ENCODE measurements around the gene RABGAP1L. TPM values are rescaled to one million over a fixed set of nuclear protein-coding genes. Genes with fewer than 3 reads are reported as not detected.

Gene RABGAP1L
- total RNA-seq, 1 donor from 2014 or later, result 48.8 TPM

DNA sequence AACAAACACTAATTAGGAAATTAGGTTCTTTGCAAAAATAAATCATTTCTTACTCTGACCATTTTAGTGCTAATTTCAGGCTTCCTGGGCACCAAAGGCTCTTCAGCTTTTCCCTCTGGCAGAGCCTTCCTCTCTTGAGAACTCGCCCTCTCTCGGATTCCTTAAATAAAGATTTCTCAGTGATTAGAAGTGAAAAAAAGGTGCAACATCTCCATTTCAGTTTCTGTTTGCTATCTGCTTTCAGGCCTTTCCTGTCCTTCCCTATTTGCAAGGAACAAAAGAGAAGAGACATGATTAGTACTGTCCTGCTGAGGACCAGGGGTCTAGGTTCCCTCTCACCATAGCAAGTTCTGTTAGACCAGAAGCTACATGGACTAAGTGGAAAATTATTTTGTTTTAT, 812.6 kb downstream of the RABGAP1L start:
- intact Hi-C loops (cut with micrococcal nuclease), result no loop called here

DNA sequence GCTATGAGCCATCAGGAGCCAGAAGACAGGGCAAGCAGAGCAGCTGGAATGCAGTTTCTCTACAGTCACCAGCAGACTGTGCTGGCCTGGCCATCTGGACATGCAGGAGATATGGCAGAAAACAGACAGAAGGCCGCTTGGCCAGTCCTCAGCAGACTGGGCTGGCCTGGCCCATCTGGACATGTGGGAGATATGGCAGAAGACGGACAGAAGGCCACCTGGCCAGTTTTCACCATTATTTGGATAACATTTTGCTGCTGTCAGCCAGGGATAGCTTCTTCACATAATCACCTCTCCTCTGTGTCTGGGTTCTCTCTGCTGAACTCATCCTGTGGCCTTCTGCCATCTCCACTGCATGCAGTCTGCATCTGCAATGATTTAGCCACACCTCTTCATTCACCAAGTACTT, 815.4 kb downstream of the RABGAP1L start:
- intact Hi-C loops (cut with micrococcal nuclease), result no loop called here

DNA sequence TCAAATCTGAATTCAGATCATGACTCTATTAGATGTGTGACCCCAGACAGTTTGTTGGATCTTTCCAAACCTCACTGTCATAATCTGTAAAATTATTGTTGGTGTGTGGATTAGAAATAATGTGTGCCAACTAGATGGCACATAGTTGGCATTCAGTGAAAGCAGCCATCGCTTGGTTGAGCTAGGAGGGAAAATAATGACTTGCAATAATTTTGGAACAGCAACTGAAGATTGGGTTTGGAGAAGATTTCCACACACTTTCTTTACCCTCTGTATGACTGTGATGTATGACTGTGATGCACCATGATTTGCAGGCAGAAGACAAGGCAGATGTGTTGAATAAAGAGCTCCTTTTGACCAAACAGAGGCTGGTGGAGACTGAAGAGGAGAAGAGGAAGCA, 816.4 kb downstream of the RABGAP1L start:
- intact Hi-C loops (cut with micrococcal nuclease), result no loop called here

DNA sequence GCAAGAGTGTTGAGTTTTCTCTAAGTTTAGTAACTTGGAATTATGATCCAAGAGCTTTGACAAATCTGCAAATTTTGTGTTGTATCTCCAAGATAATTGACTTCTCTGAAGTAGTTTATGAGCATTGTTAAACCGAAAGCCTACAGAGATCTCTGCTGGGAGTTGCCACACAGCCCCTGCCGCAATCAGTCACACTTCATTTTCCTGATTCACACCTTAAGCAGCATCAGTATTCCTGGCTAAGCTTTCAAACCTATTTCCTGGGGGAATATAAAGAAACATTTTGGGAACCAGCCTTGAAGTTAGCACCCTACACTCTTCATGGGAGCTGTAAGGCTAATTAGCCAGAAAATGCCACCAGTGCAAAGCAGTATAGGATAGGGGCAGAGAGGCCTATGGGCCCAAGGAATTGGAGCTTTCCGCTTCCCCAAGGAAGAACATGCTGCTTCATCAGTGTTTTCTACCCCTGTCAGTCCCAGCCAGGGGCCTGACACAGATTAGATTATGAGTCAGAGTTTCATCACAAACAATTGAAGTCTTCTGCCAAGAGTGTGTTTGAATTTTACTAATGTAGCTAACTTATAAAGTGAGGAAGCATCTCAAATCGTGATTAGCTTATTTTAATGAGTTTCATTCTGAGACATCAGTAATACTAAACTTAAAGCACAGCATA, 817.3 kb downstream of the RABGAP1L start:
- intact Hi-C loops (cut with micrococcal nuclease), result no loop called here

DNA sequence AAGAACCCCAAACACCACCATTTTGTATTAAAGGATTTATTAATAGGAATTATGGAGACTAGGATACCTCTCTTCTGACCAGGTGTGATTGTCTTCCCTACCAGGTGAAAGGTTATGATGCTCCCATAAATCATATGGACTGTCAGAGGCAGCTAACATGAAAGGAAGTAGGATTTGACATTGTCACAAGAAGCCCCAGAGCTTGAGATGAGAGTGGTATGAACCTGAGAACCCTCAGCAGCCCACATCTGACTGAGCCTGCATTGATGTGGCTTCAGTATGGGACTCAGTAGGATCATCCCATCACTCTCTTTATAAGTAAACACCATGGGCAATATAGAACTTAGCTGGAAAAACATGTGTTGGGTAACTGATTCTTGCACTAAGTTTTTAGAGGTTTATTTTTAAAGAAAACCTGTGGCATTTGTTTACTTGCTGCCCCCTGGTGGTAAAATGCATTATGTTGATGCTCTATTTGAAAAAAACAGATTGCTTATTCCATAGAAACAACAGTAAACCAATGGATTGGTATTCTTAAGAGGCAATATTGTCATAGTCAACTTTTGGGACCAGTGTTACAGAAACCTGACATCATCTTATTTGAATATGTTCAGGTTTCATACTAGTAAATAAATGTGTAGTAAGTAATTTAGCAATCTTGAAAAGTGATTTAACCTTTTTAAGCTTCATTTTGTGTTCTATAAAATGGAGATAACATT, 823.8 kb downstream of the RABGAP1L start:
- intact Hi-C loops (cut with micrococcal nuclease), result loop anchor here (1.0 to 5.0 kb wide), 3 partner anchors 18 to 213 kb away; no protein-coding TSS in a partner anchor

DNA sequence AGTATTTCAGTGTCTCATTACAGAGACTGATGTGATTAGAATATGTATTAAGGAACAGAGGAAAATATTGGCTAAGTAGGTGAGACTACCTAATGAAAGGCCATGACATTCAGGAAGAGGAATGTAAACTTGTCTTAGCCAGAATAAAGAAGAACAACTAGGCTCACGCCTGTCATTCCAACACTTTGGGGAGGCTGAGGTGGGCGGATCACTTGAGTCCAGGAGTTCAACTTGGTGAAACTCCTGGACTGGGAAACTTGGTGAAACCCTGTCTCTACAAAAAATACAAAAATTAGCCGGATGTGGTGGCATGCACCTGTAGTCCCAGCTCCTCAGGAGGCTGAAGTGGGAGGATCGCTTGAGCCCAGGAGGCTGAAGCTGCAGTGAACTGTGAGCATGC, 825.6 kb downstream of the RABGAP1L start:
- intact Hi-C loops (cut with micrococcal nuclease), result loop anchor here (5.0 kb wide), 1 partner anchor 103 kb away; no protein-coding TSS in a partner anchor

DNA sequence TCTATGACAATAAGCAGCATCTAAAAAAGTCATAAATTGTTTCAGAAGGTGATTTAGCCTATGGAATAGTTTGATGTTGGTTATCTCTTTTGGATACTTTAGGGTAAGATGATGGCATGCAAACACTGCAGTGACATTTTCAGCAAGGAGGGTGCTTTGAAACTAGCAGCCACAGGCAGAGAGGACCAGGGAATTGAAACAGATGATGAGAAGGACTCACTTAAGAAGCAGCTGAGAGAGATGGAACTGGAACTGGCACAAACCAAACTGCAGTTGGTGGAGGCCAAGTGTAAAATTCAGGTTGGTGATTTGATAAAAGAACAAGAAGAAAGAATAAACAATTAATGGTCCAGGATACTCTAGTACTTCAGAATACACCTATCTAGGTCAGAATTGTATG, 829.2 kb downstream of the RABGAP1L start:
- intact Hi-C loops (cut with micrococcal nuclease), result no loop called here

DNA sequence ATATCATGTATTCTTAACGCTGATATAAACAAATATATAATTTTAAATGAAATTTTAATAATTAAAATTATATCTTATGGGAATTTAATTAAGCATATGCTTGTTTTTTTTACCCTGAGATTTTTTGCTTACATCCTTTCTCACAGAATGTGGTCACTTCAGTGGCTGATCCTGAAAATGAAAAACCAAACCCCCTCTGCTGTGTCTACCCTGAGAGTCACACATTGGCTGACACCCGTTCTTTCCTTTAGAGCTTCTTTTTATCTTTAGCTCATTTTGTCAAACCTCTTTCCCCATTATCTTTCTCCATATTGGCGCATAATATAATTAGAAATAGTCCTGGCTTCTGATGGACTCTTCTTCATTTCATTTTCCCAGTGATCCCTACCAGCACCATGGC, 829.7 kb downstream of the RABGAP1L start:
- intact Hi-C loops (cut with micrococcal nuclease), result no loop called here

DNA sequence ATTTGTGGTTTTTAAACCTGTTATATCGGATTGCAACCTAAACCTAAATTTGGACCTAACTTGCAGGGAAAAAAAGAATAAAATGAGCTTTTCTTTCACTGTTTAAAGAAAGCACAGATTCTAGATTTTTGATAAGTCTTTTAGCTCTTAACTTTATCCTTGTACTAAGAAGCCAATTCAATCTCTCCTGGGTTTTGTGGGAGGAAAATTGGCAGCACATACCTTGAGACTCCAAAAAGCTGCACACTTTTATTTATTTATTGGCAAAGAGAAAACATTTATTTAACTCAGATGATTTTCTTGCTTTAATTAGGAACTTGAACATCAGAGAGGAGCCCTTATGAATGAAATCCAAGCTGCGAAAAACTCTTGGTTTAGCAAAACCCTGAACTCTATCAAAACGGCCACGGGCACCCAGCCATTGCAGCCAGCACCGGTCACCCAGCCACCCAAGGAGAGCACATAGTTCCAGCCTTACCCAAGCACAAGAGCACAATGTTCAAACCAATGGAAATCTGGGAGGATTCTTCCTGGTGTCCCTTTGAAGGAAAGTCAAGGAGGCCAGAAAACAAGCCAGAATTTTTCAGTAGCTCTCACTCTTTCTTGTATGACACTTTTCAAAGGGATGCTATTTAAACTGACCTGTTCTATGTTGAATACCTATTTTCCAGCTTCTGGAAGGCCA, 830.4 kb downstream of the RABGAP1L start:
- intact Hi-C loops (cut with micrococcal nuclease), result loop anchor here (1.0 kb wide), 1 partner anchor 10 kb away; the partner anchor contains the start of gene CACYBP

DNA sequence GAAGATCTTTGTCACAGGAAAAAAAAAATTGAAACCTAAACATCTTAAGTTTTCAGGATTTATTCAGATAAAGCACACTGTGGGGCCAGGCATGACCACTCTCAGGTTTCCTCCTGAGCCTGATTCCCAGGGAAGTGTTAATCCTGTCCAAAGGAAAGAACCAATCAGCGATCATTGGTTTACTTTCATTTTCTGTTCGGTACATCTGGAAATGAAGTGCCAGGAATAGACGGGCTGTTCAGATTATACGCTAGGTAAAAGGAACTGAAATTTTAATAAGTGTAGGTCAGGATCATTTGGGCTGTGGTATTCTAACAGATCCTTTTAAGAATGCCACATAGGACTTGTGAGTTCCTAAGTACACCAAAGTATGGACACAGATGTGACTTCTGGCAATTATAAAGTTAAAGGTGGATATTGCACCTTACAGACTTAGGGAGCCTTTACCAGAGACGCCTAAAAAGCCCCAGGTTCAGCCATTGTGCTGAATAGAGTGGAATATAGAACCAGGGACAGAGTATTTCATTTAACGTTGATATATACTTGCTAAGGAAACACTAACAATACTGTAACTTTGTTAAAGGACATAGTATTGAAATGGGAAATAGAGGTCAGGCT, 831.2 kb downstream of the RABGAP1L start:
- intact Hi-C loops (cut with micrococcal nuclease), result loop anchor here (1.0 kb wide), 1 partner anchor 9 kb away; the partner anchor contains the start of gene CACYBP

DNA sequence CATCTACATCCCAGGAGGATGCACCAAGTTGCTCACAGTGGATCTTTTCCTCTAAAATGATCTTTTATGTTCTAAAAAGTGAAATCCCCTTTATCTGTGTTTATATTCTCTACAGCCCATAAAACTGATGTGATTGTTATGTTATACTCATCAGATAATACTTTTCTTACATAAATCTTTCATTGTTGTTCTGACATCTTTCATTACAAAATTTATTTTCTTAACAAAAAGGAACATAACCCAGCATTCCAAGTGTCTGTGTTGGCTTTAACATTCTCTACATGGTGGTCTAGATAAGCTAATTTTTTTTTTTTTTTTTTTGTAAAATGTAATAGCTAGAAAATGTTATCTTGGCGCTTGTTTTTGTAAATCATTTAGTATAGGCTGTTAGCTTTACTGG, 832.2 kb downstream of the RABGAP1L start:
- intact Hi-C loops (cut with micrococcal nuclease), result no loop called here

DNA sequence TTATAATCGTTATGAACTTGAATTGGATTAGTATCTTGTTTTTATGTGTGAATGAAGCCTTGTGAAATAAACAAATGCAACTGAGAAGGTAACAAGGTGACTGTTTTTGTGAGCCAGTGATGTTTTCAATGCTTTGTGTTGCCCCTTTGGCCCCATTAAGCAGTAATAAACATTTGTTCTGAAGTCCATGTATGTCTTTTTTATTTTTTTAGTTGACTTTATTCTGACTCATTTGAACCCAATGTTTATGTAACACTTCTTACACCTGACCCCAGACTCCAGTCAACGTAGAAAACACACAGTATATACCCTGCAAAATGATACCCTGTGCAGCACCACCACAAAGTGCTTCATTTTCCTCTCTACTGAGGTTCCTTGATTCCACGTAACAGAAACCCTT, 835.8 kb downstream of the RABGAP1L start:
- intact Hi-C loops (cut with micrococcal nuclease), result no loop called here

DNA sequence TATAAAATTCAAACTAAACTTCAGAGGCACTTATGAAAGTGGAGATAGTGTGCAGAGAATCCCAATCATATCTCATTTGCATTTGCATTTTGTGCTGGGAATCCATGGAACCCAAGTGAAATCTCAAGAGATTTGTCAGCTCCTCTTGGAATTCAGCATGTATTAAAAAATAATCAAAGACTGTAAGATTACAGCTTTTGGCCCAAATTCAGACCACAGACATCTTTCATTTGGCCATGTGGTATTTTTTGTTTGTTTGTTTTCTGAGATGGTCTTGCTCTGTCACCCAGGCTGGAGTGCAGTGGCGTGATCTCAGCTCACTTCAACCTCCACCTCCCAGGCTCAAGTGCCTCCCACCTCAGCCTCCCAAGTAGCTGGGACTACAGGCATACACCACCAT, 836.6 kb downstream of the RABGAP1L start:
- intact Hi-C loops (cut with micrococcal nuclease), result no loop called here

DNA sequence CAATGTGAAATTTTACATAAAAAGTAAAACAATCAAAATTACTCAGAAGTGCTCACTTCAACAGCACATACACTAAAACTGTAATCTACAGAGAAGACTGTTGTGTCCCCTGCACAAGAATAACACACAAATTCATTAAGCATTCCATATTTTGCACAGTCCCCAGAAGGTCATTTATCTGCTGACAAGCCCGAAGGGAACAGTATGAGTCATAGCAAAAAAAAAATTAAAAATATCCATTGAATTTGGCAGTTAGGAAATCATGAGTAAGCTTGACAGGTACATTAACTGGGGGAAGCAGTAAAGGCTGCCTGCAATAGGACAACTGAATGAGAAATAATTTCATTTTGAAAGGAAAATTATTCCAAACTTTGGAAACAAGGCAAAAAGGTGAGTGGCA, 837.2 kb downstream of the RABGAP1L start:
- intact Hi-C loops (cut with micrococcal nuclease), result no loop called here

DNA sequence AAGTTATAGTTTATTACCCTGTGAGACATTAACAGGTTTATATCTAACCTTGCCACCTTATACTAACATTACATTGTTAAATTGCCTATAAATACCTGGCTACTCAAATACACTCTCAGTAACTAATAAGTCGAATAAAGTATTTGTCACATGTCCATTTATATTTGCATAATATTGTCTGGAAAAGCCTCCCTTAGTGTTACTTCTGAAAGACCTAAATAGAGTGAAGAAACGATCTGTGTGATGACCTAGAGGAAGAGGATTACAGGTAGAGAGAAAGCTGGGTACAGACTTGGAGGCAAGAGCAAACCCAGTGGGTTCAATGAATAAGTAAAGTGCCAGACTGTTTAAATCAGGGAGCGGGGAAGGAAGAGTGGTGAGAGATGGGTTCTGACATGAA, 837.7 kb downstream of the RABGAP1L start:
- intact Hi-C loops (cut with micrococcal nuclease), result no loop called here

DNA sequence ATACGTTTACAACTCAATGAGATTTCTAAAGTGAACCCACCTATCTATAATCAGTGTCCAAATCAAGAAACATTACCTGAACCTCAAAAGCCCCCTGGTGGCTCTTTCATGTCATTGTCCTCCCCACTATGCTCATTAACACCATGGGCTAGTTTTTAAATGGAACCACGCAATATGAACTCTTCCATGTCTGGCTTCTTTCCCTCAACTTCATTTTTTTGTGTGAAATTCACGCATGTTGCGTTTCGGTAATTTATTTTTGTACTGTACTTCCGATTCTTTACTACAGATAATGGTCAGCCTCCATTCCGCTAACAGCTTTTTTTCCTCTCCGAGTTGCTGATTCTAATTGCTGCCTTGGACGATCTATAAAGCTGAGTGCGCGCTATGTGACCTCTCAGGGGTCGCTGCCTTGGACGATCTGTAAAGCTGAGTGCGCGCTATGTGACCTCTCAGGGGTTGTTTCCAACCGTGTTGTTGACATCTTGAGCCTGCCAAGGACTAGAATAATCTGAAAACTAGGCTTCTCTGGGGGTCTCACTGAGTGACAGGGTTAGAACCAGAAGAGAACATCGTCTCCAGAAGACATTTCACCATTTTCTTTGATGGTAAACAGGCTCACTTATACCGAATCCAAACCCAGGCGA, 839.4 kb downstream of the RABGAP1L start:
- intact Hi-C loops (cut with micrococcal nuclease), result loop anchor here (1.0 to 2.0 kb wide), 10 partner anchors 8 to 1174 kb away; partner anchors contain the start of genes CENPL, DARS2, MRPS14 and RC3H1

DNA sequence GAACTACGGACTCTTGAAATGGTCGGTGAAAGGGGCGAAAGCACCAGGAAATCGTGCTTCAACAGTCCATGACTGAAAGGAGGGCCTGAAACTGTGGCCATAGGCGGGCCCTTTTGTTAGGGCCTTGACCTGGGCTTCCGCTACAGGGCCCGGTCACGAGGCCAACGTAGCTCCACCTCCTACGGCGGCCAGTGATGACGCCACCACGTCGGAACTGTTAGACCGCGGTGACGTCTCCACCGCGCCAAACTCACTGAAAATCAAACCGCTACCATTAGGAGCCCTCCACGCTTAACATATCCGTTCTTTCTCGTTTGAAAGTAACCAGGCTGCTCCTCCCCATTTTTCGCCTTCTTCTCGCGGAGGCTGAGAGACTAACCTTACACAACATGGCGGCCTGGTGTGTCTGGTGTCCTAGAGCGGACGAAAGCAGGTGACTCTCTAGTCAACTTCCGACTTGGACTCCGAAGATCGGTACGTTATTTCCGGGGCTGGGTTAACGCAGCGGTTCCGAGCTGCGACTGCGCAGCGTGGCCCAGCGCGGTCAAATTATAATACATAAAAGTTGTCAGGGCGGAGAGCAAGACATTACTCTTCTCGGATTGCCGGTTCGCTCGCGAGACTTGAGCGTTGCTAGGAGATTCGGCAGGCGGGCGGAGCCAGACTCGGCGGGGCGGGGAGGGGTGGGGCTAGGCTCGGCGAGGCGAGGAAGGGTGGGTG, 840.1 kb downstream of the RABGAP1L start:
- intact Hi-C loops (cut with micrococcal nuclease), result loop anchor here (1.0 to 2.0 kb wide), 10 partner anchors 9 to 1175 kb away; partner anchors contain the start of genes CENPL, DARS2, MRPS14 and RC3H1

DNA sequence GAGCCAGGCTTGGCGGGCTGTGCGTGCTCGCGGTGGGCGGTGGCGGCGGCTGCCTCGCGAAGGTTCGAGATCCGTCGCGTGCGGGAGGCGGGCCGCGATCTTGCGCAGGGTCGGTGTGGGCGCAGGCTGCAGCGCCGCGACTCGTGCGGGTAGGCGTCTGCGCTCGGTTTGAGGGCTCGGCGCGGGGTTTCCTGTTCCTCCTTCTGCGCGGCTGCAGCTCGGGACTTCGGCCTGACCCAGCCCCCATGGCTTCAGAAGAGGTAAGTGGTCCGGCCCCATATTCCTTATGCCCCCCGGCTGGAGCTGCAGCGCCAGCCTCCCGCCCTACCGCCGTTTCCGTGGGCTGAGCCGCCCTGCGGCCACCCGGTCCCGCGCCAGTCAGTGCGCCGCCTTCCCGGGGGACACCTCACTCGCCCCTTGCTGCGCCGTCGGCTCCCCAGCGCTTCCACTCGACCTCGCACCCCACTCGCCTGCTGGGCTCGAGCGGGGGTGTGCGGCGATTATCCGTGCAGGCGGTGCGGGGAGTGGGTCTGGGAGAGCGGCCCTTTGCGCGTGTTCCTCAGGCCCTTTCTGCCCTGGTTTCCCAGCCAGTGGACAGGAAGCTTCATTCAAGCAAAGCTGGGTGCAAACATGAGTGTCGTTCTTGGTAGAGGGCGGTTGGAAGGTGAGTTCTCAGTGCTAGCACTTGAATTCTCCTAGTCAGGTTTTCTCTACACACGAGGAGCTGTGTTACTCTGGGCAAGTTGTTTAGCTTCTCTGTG, 840.8 kb downstream of the RABGAP1L start, which contains the start of gene CACYBP:
Gene CACYBP, plus strand, starts transcription at position 12 of the 761 bp plus-strand sequence. Its CDS starts 234 bp downstream, at position 246.
- intact Hi-C loops (cut with micrococcal nuclease), result loop anchor here (1.0 to 2.0 kb wide), 10 partner anchors 10 to 1176 kb away; partner anchors contain the start of genes CENPL, DARS2, MRPS14 and RC3H1

DNA sequence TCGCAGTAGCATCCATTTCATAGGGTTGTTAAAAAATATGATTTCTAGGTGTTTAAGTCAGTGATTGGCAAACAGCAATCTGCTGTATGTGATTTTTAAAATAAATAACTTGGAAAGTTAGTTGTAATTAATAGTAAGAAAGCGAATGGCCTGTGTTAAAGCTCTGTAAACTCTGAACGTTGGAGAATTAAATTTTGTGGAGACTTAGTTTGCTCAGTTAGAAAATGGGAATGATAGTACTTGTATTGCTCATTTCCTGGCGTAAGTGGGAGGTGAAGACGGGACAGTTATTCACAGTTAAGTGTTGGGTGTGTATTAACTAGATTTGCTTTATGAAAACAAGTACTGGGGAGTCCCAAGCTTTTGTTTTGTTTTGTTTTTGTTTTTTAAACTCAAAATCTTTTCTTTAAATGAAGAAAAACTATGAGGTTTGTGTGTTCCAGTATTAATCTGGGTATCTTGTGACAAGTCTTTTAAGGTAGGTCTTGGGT, 841.4 kb downstream of the RABGAP1L start:
- intact Hi-C loops (cut with micrococcal nuclease), result no loop called here

Measured in T-helper 2 cell treated with Interferon-gamma antibody and Interleukin-4, amounts not matched to agents 100 ng/mL and 5 ng/mL, for 36 hours (primary cell).